LNCaP clone FGC (cell line): Measurements from ENCODE around the gene PODXL.
"Not testable (repeated sequence)": the region's sequence is repeated elsewhere in the genome, so short reads cannot be mapped to it uniquely, and the experiment has no call there.

Source experiments
- DNase-seq: peaks from one replicate; pipeline ENCODE4 v3.0.0-alpha.2; 2011; ENCODE audit warnings: low read depth
- H3K4me3 ChIP-seq: 2 replicates; pipeline ENCODE4 v1.5.1; 2011; ENCODE audit warnings: mild to moderate bottlenecking, low read depth, low read length, control low read depth
- CTCF ChIP-seq: IDR thresholded peaks from 2 replicates; pipeline ENCODE4 v1.5.1; 2012; ENCODE audit warnings: mild to moderate bottlenecking; ENCODE audit not compliant: control insufficient read depth, insufficient read depth; ENCODE audit errors: extremely low read depth

Gene PODXL

GRCh38 chr7:131466735-131467365 is 89.6 kb downstream of the PODXL start:
- H3K4me3 ChIP-seq: no peak overlapping the region
- no peak for DNase-seq
- no peak for TF ChIP-seq CTCF

GRCh38 chr7:131462715-131463114 is 93.7 kb downstream of the PODXL start:
- DNase-seq, H3K4me3 ChIP-seq: not testable (repeated sequence)

GRCh38 chr7:131462059-131462458 is 94.4 kb downstream of the PODXL start:
- no peak for TF ChIP-seq CTCF
- no peak for DNase-seq
- no peak overlapping the region for H3K4me3 ChIP-seq

GRCh38 chr7:131459256-131459655 is 97.2 kb downstream of the PODXL start:
- TF ChIP-seq CTCF: no peak
- no peak overlapping the region for H3K4me3 ChIP-seq
- DNase-seq: no peak

- no peak for TF ChIP-seq CTCF
- no peak for DNase-seq
- no peak overlapping the region for H3K4me3 ChIP-seq
These were observed 100.1 kb downstream of the PODXL start for GRCh38 chr7:131456338-131456737.

- TF ChIP-seq CTCF: no peak
- no peak for DNase-seq
- H3K4me3 ChIP-seq: no peak overlapping the region
These were observed 100.9 kb downstream of the PODXL start for GRCh38 chr7:131455546-131455945.

GRCh38 chr7:131455001-131455400 is 101.4 kb downstream of the PODXL start:
- no peak overlapping the region for H3K4me3 ChIP-seq
- TF ChIP-seq CTCF: no peak
- no peak for DNase-seq
